ENCODE measurements around the gene CACHD1. TPM values are rescaled to one million over a fixed set of nuclear protein-coding genes. Genes with fewer than 3 reads are reported as not detected.

The CACHD1 gene
- total RNA-seq, 1 donor from 2014 or later: 24.1 TPM

- Mint-ChIP-seq H3K27me3 (ENCODE audit: low read depth) (peaks cover 7% of the 10 kb centered on the region), H3K36me3 (no peaks in the 10 kb centered on the region)
- TF ChIP-seq CTCF (IDR thresholded peaks at IDR 0.05; ENCODE audit: unreplicated experiment): no peak
These were observed 29.6 kb upstream of the CACHD1 start for GRCh38 chr1:64440183-64440826.

DNA sequence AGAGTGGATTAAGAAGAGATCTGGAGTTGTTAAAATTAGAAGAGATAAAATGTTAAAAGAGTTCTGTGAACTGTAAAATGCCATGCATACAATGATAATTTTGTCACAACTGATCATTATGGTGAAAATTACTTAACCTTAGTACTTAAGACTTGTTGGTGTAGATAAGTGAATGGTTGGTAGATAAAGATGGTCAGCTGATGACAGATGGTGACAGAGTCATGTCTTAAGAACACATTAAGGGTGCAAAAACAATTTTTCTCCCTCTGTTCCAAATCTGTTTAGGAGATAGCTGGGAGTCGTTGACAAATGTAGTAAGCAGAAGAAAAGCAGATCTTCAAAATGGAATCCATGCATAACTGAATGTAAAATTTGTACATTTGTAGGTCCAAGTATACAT lies 18.5 kb upstream of the CACHD1 start:
- peaks cover 36% of the 10 kb centered on the region for H3K27me3 Mint-ChIP-seq (ENCODE audit: low read depth)
- no peak overlapping the region for H3K27ac Mint-ChIP-seq
- H3K9me3 Mint-ChIP-seq: no peaks in the 10 kb centered on the region
- no peak overlapping the region for H3K4me3 Mint-ChIP-seq
- H3K36me3 Mint-ChIP-seq: no peaks in the 10 kb centered on the region
- no peak for DNase-seq (ENCODE audit: low spot score in 2 of 2, unreplicated experiment in 2 of 2)
- no peaks in the 10 kb centered on the region for H3K4me1 Mint-ChIP-seq
- TF ChIP-seq CTCF (IDR thresholded peaks at IDR 0.05; ENCODE audit: unreplicated experiment): no peak

More at GRCh38 chr1:64440183-64440826, 29.6 kb upstream of the CACHD1 start:
- Mint-ChIP-seq H3K4me1 (no peaks in the 10 kb centered on the region), H3K9me3 (peaks cover 3% of the 10 kb centered on the region), H3K4me3 (no peak overlapping the region), H3K27ac (no peak overlapping the region)
- no peak for DNase-seq (ENCODE audit: low spot score in 2 of 2, unreplicated experiment in 2 of 2)

DNA sequence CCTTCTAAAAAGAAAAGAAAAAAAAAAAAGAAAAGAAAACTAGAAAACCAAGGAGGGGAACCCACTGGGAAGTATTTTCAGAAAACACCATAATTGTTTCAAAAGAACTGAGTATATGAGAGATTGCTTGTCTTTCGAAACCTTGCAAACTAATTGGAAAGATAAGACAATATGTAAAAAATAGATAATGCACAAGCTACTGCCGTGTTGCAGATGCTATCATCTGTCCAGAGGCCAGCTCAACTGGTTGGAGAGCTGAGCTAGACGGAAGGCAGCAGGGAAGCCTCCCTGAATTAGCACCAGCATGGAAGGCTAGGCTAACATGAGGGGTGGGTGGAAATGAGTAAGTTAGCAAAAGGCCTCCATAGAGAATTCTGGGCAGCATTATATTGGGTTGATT lies 16.2 kb upstream of the CACHD1 start:
- Mint-ChIP-seq H3K27me3 (ENCODE audit: low read depth) (peaks cover 24% of the 10 kb centered on the region), H3K4me3 (no peak overlapping the region), H3K9me3 (no peaks in the 10 kb centered on the region), H3K36me3 (no peaks in the 10 kb centered on the region), H3K27ac (no peak overlapping the region), H3K4me1 (no peaks in the 10 kb centered on the region)
- no peak for TF ChIP-seq CTCF (IDR thresholded peaks at IDR 0.05; ENCODE audit: unreplicated experiment)
- no peak for DNase-seq (ENCODE audit: low spot score in 2 of 2, unreplicated experiment in 2 of 2)

DNA sequence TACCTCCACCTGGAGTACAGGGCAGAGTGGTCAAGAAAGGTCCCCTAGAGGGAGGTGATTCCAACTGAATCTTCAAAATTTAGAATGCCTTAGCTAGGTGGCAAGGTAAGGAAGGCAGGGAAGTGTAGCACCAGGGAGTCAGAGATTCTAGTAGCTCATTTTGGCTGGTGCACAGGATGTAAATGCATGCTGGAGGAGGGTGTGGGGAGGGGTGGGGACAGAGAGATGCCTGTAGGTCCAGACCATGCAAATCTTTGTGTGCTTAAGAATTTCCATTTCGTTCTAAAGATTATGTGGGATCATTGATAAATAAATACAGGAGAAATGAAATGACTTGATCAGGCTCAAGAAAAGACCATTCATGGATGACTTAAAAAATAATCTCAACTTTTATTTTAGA lies 11.0 kb upstream of the CACHD1 start:
- TF ChIP-seq CTCF (IDR thresholded peaks at IDR 0.05; ENCODE audit: unreplicated experiment): no peak
- Mint-ChIP-seq H3K27ac (no peak overlapping the region), H3K4me1 (no peaks in the 10 kb centered on the region), H3K36me3 (no peaks in the 10 kb centered on the region), H3K27me3 (ENCODE audit: low read depth) (peaks cover 7% of the 10 kb centered on the region), H3K4me3 (no peak overlapping the region), H3K9me3 (no peaks in the 10 kb centered on the region)
- no peak for DNase-seq (ENCODE audit: low spot score in 2 of 2, unreplicated experiment in 2 of 2)

- no peak overlapping the region for H3K4me3 Mint-ChIP-seq
- no peaks in the 10 kb centered on the region for H3K9me3 Mint-ChIP-seq
- TF ChIP-seq CTCF (IDR thresholded peaks at IDR 0.05; ENCODE audit: unreplicated experiment): no peak
- H3K4me1 Mint-ChIP-seq: no peaks in the 10 kb centered on the region
- no peaks in the 10 kb centered on the region for H3K36me3 Mint-ChIP-seq
- no peak overlapping the region for H3K27ac Mint-ChIP-seq
- DNase-seq (ENCODE audit: low spot score in 2 of 2, unreplicated experiment in 2 of 2): no peak
- peaks cover 7% of the 10 kb centered on the region for H3K27me3 Mint-ChIP-seq (ENCODE audit: low read depth)
These were observed 10.2 kb upstream of the CACHD1 start for GRCh38 chr1:64459743-64460142.

DNA sequence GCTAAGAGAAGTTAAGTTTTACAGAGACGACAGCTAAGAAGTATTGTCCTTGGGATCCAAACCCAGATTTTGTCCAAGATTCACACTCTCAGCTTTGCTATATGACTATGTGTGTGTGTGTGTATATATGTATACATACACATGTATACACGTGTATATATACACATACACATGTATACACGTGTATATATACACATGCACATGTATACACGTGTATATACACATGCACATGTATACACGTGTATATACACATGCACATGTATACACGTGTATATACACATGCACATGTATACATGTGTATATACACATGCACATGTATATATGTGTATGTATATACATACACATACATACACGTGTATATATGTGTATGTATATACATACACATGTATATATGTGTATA lies 3.9 kb upstream of the CACHD1 start:
- no peak for DNase-seq (ENCODE audit: low spot score in 2 of 2, unreplicated experiment in 2 of 2)
- Mint-ChIP-seq H3K36me3 (no peaks in the 10 kb centered on the region), H3K4me3 (no peak overlapping the region), H3K9me3 (no peaks in the 10 kb centered on the region), H3K4me1 (peaks cover 7% of the 10 kb centered on the region), H3K27ac (no peak overlapping the region), H3K27me3 (ENCODE audit: low read depth) (peaks cover 23% of the 10 kb centered on the region)
- TF ChIP-seq CTCF (IDR thresholded peaks at IDR 0.05; ENCODE audit: unreplicated experiment): no peak
